NCI-H1930 (cell line): ENCODE measurements around the gene TPRKB.
"Not testable (repeated sequence)": the region's sequence is repeated elsewhere in the genome, so short reads cannot be mapped to it uniquely, and the experiment has no call there.

ENCODE experiments used
- DNase-seq, 2 experiments: peaks; one replicate each; lab custom pipeline; 2025; lab: John Stamatoyannopoulos, UW

The TPRKB gene

DNA sequence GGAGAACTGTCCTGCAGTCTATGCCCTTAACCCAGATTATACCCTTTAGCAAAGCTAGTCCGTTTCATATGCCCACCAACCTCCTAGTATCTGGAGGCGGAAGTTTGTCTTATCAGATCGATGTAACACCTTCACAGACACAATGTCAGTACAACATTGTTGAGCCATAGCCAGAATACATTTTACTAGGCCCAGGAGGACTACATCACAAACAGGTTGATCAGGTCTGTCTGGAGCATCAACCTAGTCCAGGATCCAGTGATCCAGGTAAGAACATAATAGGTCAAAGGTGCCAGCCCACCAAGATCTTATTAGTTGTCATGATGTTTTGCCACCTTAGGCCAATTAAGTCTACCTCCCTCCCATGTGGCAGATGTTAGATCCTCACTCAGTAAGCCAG, 2.0 kb upstream of the TPRKB start:
- DNase-seq, result no peak

DNA sequence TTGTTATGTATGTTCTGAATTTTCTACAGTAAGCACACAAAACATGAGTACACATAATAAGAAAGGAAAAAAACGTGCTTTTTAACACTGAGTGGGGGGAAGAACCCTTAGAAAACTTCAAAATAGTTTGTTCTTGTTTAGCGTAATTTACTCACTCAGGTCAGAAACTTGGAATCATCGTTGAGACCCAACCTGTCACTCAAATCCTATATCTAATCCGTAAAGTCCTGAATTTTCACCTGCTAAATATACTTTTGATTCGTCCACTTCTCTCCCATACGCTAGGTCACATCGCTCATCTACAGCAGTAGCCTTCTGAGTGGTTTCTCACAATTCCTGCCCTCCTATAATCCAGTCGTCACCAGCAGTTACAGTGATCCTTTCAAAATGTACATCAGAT, 767 bp downstream of the TPRKB start:
- DNase-seq, result no peak

DNA sequence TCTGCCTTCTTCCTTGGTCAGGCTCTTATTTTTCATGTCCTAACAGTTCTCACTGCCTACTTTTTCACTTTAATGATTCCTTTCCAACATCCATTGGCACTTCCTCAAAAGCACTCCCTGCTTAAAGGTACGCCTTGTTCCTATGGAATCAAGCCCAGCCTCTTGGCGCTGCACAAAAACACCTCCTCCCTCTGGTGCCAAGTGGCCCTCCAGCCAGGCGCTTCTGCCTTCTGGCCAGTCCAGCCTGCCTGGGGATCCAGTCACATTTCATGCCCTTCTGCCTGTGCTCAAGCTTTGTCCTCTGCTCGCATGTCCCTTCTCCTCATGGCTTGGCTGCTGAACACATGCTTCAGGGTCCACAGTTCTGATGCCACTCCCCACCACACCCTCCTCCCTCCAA, 6.3 kb downstream of the TPRKB start:
- DNase-seq, result no peak

GRCh38 chr2:73728711-73729110, 8.4 kb downstream of the TPRKB start:
- no peak for DNase-seq

DNA sequence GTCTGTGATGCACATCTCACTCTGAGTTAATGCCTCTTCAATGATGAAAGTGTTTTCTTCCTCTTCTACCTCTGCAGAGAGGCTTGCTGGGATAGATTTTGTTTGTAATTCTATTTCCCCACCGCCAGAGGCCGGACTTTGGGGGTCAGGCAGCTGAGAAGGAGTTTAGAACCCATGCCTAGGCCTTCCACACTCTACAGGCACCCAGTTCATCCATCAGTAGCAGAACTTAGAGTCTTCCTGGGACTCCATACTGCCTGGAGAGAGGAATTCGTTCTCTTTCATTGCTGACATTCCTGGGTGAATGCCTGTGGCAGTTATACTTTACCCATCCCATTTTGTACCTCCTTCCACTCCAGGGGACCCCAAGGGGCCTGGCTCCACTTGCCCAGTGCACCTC, 9.1 kb downstream of the TPRKB start:
- no peak for DNase-seq

DNA sequence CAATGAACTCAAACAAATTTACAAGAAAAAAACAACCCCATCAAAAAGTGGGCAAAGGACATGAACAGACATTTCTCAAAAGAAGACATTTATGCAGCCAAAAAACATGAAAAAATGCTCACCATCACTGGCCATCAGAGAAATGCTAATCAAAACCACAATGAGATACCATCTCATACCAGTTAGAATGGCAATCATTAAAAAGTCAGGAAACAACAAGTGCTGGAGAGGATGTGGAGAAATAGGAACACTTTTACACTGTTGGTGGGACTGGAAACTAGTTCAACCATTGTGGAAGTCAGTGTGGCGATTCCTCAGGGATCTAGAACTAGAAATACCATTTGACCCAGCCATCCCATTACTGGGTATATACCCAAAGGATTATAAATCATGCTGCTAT, 10.5 kb downstream of the TPRKB start:
- DNase-seq, result not testable (repeated sequence)

DNA sequence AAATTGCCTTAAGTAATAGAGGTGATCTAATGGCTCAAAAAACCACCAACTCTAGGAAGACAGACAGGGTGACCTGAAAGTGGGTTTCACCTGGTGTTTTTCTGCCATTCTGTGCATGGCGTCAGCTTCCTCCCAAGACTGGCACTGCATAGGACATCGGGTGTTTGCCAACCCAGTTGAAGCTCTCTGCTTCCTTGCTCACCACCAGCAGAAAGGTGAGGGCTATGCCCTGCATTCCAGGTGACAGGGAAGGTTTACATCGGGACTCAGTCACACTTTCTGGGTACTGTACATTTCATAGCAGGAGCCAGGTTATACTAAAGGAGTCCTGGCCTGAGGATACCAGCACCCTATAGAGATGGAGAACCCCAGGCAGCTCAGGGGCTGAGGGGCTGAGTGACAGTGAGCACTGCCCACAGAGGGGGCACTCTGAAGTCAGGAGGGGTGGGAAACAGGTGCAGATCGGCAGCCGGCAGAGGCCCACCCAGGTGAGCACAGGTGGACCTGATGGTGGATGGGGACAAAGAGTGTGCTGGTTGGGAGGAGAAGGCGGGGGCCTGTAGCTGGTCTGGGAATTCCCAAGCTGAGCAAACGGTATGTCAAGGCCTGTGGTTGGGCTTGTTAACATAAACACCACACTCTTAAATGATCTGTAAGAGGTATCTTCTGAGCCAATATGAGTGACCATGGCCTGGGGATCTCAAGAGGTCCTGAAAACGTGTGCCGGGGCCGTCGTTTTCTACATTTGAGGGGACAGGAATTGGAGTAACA, 18.1 kb downstream of the TPRKB start:
- DNase-seq, result no peak

- DNase-seq, result no peak
Observed at GRCh38 chr2:73718421-73718820, 18.7 kb downstream of the TPRKB start.

GRCh38 chr2:73717695-73718094, 19.4 kb downstream of the TPRKB start:
- not testable (repeated sequence) for DNase-seq

DNA sequence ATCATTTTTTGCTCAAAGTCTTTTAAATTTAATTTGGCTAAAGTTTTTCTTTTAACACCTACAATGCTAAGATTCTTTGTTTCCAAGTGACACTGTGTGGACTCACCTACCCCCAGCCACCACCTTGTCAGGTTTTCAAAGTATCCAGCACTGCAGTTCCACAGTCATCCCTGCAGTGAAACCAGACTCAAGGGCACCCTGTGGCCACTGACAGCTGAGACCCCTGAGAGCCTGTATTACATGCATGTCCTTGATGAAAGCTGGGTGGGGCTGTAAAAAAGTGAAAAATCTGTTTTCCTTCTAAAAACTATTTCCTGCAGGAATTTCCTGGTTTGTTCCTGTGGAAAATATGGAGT, 19.9 kb downstream of the TPRKB start:
- no peak for DNase-seq

DNA sequence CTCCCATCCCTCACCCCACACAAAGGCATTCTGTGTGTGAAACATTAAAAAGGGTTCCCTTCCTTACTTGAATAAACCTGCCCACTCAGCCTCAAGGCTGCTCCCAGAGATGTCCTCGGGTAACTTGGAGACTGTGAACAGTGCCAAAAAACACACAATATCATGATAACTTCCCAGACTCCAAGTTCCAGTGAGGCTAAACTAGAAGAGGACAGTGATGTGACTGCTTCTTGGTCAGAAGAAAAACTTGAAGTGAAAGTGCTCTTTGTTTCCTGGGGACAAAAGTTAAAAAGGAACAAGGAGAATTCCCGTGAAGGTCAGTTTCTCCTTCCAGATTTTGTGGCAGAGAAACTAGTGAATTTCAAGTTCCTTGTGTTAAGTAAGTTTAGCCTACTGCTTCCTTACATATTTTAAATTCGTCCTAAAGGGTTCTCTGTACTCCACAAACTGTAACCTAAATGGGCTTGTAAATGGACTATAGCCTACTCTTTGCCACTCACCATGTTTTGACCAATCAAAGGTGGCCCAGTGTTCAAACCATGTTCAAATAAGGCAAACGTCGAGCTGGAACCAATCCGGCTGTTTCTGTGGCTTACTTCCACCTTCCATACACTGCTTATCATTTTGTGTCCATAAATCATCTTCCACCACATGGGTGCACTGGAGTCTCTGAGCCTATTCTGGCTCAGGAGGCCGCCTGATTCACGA, 20.4 kb downstream of the TPRKB start:
- no peak for DNase-seq

- DNase-seq, result no peak
Observed at GRCh38 chr2:73714091-73714490, 23.1 kb downstream of the TPRKB start.

- no peak for DNase-seq
Observed at GRCh38 chr2:73708527-73708926, 28.6 kb downstream of the TPRKB start.

DNA sequence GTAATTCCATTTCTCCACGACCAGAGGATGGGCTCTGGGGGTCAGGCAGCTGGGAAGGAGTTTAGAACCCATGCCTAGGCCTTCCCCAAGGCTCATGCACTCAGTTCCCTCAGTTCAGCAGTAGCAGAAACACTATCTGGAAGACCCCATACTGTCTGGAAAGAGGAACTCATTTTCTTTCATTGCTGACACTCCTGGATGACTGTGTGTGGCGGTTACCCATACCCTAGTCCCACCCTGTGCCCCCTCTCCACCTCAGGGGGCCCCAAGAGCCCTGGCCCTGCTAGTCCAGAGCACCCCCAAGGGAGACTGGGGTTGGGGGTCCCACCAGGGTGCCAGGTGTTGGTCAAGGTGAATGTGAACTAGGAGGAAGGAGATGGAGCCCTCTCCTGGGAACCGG, 29.5 kb downstream of the TPRKB start:
- DNase-seq, result no peak

GRCh38 chr2:73707058-73707457, 30.1 kb downstream of the TPRKB start:
- no peak for DNase-seq

- DNase-seq, result no peak
Observed at GRCh38 chr2:73705091-73705490, 32.1 kb downstream of the TPRKB start.

GRCh38 chr2:73704285-73704684, 32.9 kb downstream of the TPRKB start:
- no peak for DNase-seq

DNA sequence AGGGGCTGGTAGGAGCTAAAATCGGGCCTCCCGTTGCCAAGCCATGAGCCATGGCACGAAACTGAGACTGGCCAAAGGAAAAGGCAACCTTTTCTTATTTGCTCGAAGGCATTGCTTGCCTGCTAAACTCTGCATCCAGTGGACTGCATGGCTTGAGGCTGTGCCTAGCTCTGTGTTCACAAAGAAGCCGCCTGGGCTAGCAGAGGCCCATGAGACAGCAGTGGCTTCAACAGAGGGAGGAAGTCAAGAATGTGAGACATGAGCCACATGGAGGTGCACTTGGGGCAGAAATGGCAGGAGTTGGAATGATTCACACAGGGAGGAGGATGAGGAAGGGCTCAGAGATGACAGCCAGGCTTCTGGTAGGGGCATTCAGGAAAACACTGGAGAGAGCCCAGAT, 33.5 kb downstream of the TPRKB start:
- no peak for DNase-seq

DNA sequence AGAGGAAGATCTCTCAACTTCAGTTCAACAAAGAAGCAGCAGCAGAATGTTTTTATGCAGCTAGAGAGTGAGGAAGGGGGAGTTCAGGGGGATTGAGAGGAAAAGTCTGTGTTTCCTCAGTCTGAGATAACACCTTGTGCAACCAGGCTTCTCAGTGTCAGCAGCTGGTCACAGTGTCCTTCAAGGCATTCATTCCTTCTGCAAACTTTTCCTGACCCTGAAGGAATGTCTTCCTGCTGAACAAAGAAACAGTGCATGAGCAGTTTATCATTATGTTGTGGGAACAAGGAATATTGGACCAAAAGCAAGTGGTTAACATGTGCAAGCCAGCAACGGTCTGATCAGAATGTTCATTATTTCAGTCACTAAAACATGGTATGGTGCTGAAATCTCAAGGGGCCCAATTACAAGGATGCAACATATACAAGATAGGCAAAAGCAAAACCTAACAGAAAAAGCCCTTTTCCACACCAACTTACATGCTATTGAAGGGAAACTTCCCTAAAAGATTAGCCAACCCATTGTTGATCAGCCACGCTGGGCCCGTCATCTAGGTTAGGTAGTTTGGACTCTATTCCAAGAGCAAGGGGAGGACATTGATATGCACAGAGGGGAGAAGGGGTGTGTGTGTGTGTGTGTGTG, 34.2 kb downstream of the TPRKB start:
- not testable (repeated sequence) for DNase-seq

GRCh38 chr2:73701968-73702665, 35.0 kb downstream of the TPRKB start:
- no peak for DNase-seq

- not testable (repeated sequence) for DNase-seq
Observed at GRCh38 chr2:73701448-73701765, 35.7 kb downstream of the TPRKB start.

DNA sequence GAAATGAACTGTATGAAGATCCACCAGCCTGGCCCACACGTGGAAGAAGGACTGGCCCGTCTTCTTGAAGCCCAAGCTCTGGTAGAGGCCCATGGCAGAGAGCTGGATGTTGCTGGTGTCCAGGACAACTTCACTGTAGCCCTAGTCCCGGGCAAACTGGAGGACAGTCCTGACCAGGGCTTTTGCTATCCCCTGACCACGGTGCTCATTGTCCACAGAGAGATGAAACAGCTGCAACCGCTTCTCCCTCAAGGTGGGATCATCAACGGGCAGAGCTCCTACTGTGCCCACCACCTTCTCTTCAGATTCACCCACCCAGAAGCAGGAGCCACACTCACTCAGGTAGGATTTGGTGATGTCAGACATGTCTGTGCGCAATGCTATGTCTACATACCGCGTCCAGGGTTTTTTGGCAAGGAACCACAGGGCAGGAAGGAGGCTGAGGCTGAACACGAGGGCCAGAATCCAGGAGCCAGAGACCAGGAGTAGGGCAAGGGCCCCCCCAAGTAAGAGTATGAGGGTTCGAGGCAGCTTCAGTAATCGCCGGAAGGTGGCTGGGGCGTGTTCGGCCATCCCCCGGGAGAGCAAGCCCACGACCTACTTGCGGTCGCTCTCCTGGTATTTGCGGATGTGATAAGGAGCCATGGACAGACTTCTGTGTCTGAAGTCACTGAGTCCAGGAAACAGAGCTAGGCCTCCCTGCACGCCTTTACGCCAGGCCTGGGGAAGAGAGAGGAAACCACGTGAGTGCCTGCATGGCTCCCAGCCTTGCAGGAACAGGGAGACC, 36.3 kb downstream of the TPRKB start:
- no peak for DNase-seq
